Neural cell (in vitro differentiated cells): ENCODE data around the gene CABLES2. TPM values are rescaled to one million over a fixed set of nuclear protein-coding genes. Genes with fewer than 3 reads are reported as not detected.

ENCODE experiments used
- H2AFZ ChIP-seq: fragments of 200-600, 300-800 bp; sonication (generic), shearing (Covaris generic); 2 replicates; pipeline ENCODE4 v1.6.0; 2014; ENCODE audit warnings: low read depth, mild to moderate bottlenecking, antibody characterized with exemption, low read length, moderate library complexity
- H3F3A ChIP-seq: fragments of 200-600 bp; shearing (Covaris generic); 2 replicates; pipeline ENCODE4 v1.6.1; 2016; ENCODE audit warnings: mild to moderate bottlenecking, moderate library complexity, mixed read lengths, antibody characterized with exemption, low read length; ENCODE audit not compliant: insufficient read depth, poor library complexity, severe bottlenecking
- H3K27ac ChIP-seq: fragments of 200-600, 300-800 bp; sonication (generic), shearing (Covaris generic); 2 replicates; pipeline ENCODE4 v1.5.1; 2014; ENCODE audit warnings: mild to moderate bottlenecking, low read length, moderate library complexity
- H3K27me3 ChIP-seq: fragments of 300-800, 200-600 bp; sonication (generic), shearing (Covaris generic); 2 replicates; pipeline ENCODE4 v1.6.0; 2014; ENCODE audit warnings: mild to moderate bottlenecking, low read depth, low read length, moderate library complexity; ENCODE audit not compliant: insufficient read depth
- H3K36me3 ChIP-seq: fragments of 300-800, 200-600 bp; sonication (generic), shearing (Covaris generic); 2 replicates; pipeline ENCODE4 v1.5.1; 2014; ENCODE audit warnings: mild to moderate bottlenecking, antibody characterized with exemption, low read length, moderate library complexity; ENCODE audit not compliant: insufficient read depth
- H3K4me2 ChIP-seq: fragments of 300-800, 200-600 bp; sonication (generic), shearing (Covaris generic); 2 replicates; pipeline ENCODE4 v1.6.0; 2014; ENCODE audit warnings: mild to moderate bottlenecking, low read length
- H3K4me3 ChIP-seq: fragments of 300-800, 200-600 bp; sonication (generic), shearing (Covaris generic); 2 replicates; pipeline ENCODE4 v1.5.1; 2014; ENCODE audit warnings: mild to moderate bottlenecking, low read length, moderate library complexity
- H3K79me2 ChIP-seq: fragments of 200-600 bp; shearing (Covaris generic); replicated peaks from 2 replicates; pipeline ENCODE4 v1.6.0; 2014; ENCODE audit warnings: mild to moderate bottlenecking, low read length, moderate library complexity; ENCODE audit not compliant: insufficient read depth
- H3K9ac ChIP-seq: fragments of 300-800, 200-600 bp; sonication (generic), shearing (Covaris generic); 2 replicates; pipeline ENCODE4 v1.6.1; 2016; ENCODE audit warnings: mild to moderate bottlenecking, low read length, mixed read lengths
- H3K9me2 ChIP-seq: fragments of 200-600 bp; shearing (Covaris generic); 2 replicates; pipeline ENCODE4 v1.6.1; 2016; ENCODE audit warnings: mild to moderate bottlenecking, low read length, mixed read lengths; ENCODE audit not compliant: insufficient read depth
- H3K9me3 ChIP-seq: fragments of 200-600, 300-800 bp; sonication (generic), shearing (Covaris generic); 2 replicates; pipeline ENCODE4 v1.6.1; 2016; ENCODE audit warnings: mild to moderate bottlenecking, mixed run types, low read length, moderate library complexity, mixed read lengths
- H4K20me1 ChIP-seq: fragments of 200-600 bp; shearing (Covaris generic); 2 replicates; pipeline ENCODE4 v1.6.1; 2016; ENCODE audit warnings: mild to moderate bottlenecking, mixed run types; ENCODE audit not compliant: insufficient read depth
- CTCF ChIP-seq: fragments of 450-650 bp; IDR thresholded peaks from 2 replicates; pipeline ENCODE4 v1.5.1; 2014; ENCODE audit warnings: antibody characterized with exemption, mild to moderate bottlenecking, moderate library complexity; ENCODE audit not compliant: poor library complexity, severe bottlenecking
- EP300 ChIP-seq: fragments of 450-650 bp; conservative IDR thresholded peaks from 2 replicates; pipeline ENCODE4 v1.6.1; 2014; ENCODE audit warnings: antibody characterized with exemption, mild to moderate bottlenecking, moderate library complexity; ENCODE audit not compliant: poor library complexity, severe bottlenecking
- EZH2 ChIP-seq: fragments of 200-600, 300-800 bp; shearing (Covaris generic), sonication (generic); IDR thresholded peaks from 2 replicates; pipeline ENCODE4 v1.6.1; 2014; ENCODE audit warnings: antibody characterized with exemption, low read length, borderline replicate concordance, mild to moderate bottlenecking; ENCODE audit not compliant: insufficient read depth, poor library complexity, severe bottlenecking
- MXI1 ChIP-seq: fragments of 450-650 bp; conservative IDR thresholded peaks from 2 replicates; pipeline ENCODE4 v1.6.1; 2014; ENCODE audit warnings: antibody characterized with exemption, mild to moderate bottlenecking; ENCODE audit not compliant: poor library complexity, severe bottlenecking
- POLR2AphosphoS5 ChIP-seq: IDR thresholded peaks from 2 replicates; pipeline ENCODE4 v1.6.1; 2012
- RAD21 ChIP-seq: fragments of 450-650 bp; conservative IDR thresholded peaks from 2 replicates; pipeline ENCODE4 v1.6.1; 2014; ENCODE audit warnings: antibody characterized with exemption, mild to moderate bottlenecking, moderate library complexity
- REST ChIP-seq: IDR thresholded peaks from 2 replicates; pipeline ENCODE4 v1.6.1; 2012; ENCODE audit warnings: borderline replicate concordance
- SMC3 ChIP-seq: fragments of 450-650 bp; conservative IDR thresholded peaks from 2 replicates; pipeline ENCODE4 v1.6.1; 2014; ENCODE audit warnings: antibody characterized with exemption, mild to moderate bottlenecking, moderate library complexity; ENCODE audit not compliant: poor library complexity
- TAF1 ChIP-seq: IDR thresholded peaks from 2 replicates; pipeline ENCODE4 v1.6.1; 2012; ENCODE audit warnings: low read depth
- polyA plus RNA-seq: library from polyadenylated mRNA; depleted of rRNA; stranded (reverse); fragments of >200 nt; gene quantifications from 2 replicates; pipeline ENCODE4 v1.2.3, GENCODE V29; 2014

The CABLES2 gene
- polyA plus RNA-seq, 1 donor from 2014 or later, result 8.3 TPM

GRCh38 chr20:62448788-62449187 is 41.7 kb upstream of the CABLES2 start:
- TF ChIP-seq EZH2 (no peak), MXI1 (no peak), RAD21 (no peak), REST (no peak), CTCF (no peak), POLR2AphosphoS5 (no peak), EP300 (no peak), SMC3 (no peak), TAF1 (no peak)

GRCh38 chr20:62448038-62448437 is 41.0 kb upstream of the CABLES2 start:
- TF ChIP-seq EP300 (no peak), MXI1 (no peak), RAD21 (no peak), TAF1 (no peak), SMC3 (no peak), POLR2AphosphoS5 (no peak), REST (no peak)
- Histone ChIP-seq H3K4me3 (no peak overlapping the region), H2AFZ (no peak overlapping the region), H3F3A (no peaks in the 10 kb centered on the region), H3K27ac (no peak overlapping the region), H3K4me2 (no peak overlapping the region), H3K9me2 (no peaks in the 10 kb centered on the region), H3K9me3 (no peaks in the 10 kb centered on the region), H3K79me2 (no peaks in the 10 kb centered on the region), H3K36me3 (no peaks in the 10 kb centered on the region), H3K27me3 (no peaks in the 10 kb centered on the region), H4K20me1 (no peaks in the 10 kb centered on the region), H3K9ac (no peak overlapping the region)

More at GRCh38 chr20:62448788-62449187, 41.7 kb upstream of the CABLES2 start:
- H3K4me3 ChIP-seq, result no peak overlapping the region
- H3K9me3 ChIP-seq, result no peaks in the 10 kb centered on the region
- H3K79me2 ChIP-seq, result no peaks in the 10 kb centered on the region
- H3K27me3 ChIP-seq, result no peaks in the 10 kb centered on the region
- no peaks in the 10 kb centered on the region for H3K9me2 ChIP-seq
- H3K27ac ChIP-seq, result no peak overlapping the region
- H2AFZ ChIP-seq, result no peak overlapping the region
- H3K4me2 ChIP-seq, result no peak overlapping the region
- no peaks in the 10 kb centered on the region for H3K36me3 ChIP-seq
- no peaks in the 10 kb centered on the region for H4K20me1 ChIP-seq
- H3K9ac ChIP-seq, result no peak overlapping the region
- H3F3A ChIP-seq, result no peaks in the 10 kb centered on the region
